Measurements from ENCODE around the gene DLEC1. TPM values are rescaled to one million over a fixed set of nuclear protein-coding genes. Genes with fewer than 3 reads are reported as not detected.

Gene DLEC1
- total and polyA plus RNA-seq, 2 experiments from 2014 or later, result 0.31 to 0.66 TPM

- H3K9me3 Mint-ChIP-seq, result no peaks in the 10 kb centered on the region; the same call in 2 of the 3 replicates
- H3K36me3 Mint-ChIP-seq (ENCODE audit: low read depth), result peaks cover 45% of the 10 kb centered on the region
- Histone ChIP-seq H3K79me2 (replicated peaks; ENCODE audit: insufficient read depth) (no peaks in the 10 kb centered on the region), H3F3A (replicated peaks; ENCODE audit: low read depth) (no peaks in the 10 kb centered on the region), H2AFZ (no peak overlapping the region), H3K4me1 (ENCODE audit: insufficient read depth) (no peaks in the 10 kb centered on the region), H4K20me1 (replicated peaks; ENCODE audit: insufficient read depth) (no peaks in the 10 kb centered on the region; the same call in 1 of the 2 replicates), H3K4me2 (no peak overlapping the region), H3K36me3 (ENCODE audit: insufficient read depth) (peaks cover 9% of the 10 kb centered on the region), H3K27ac (ENCODE audit: low read depth) (no peak overlapping the region), H3K27me3 (ENCODE audit: insufficient read depth) (no peaks in the 10 kb centered on the region), H3K9me2 (ENCODE audit: insufficient read depth) (no peaks in the 10 kb centered on the region), H3K4me3 (no peak overlapping the region)
- DNase-seq (ENCODE audit: low spot score) (no peak), ATAC-seq (no peak)
- H3K27ac Mint-ChIP-seq, result no peak overlapping the region
- no peak overlapping the region for H3K4me3 Mint-ChIP-seq
- H3K4me1 Mint-ChIP-seq, result no peaks in the 10 kb centered on the region
- TF ChIP-seq, protein P1, sequence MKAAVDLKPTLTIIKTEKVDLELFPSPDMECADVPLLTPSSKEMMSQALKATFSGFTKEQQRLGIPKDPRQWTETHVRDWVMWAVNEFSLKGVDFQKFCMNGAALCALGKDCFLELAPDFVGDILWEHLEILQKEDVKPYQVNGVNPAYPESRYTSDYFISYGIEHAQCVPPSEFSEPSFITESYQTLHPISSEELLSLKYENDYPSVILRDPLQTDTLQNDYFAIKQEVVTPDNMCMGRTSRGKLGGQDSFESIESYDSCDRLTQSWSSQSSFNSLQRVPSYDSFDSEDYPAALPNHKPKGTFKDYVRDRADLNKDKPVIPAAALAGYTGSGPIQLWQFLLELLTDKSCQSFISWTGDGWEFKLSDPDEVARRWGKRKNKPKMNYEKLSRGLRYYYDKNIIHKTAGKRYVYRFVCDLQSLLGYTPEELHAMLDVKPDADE (IDR thresholded peaks at IDR 0.05), result no peak
- TF ChIP-seq EZH2phosphoT487 (IDR thresholded peaks at IDR 0.05; ENCODE audit: unreplicated experiment) (no peak), STAT1 (IDR thresholded peaks at IDR 0.05; ENCODE audit: unreplicated experiment) (no peak), EZH2 (IDR thresholded peaks at IDR 0.05; ENCODE audit: low read depth, unreplicated experiment) (no peak), ZNF331 (CRISPR knock-in tag; IDR thresholded peaks at IDR 0.05; ENCODE audit: low read depth) (no peak), ZNF114 (CRISPR knock-in tag; IDR thresholded peaks at IDR 0.05) (no peak), JUNB (IDR thresholded peaks at IDR 0.05; ENCODE audit: unreplicated experiment) (no peak), POLR2AphosphoS5 (IDR thresholded peaks at IDR 0.05; ENCODE audit: low read depth) (no peak), REST (IDR thresholded peaks at IDR 0.05; ENCODE audit: unreplicated experiment) (no peak), CTCF (conservative IDR thresholded peaks at IDR 0.05; ENCODE audit: low read depth in 2 of 2) (no peak), CREB1 (CRISPR knock-in tag; IDR thresholded peaks at IDR 0.05; ENCODE audit: low read depth) (no peak)
- TF ChIP-seq, protein P2, sequence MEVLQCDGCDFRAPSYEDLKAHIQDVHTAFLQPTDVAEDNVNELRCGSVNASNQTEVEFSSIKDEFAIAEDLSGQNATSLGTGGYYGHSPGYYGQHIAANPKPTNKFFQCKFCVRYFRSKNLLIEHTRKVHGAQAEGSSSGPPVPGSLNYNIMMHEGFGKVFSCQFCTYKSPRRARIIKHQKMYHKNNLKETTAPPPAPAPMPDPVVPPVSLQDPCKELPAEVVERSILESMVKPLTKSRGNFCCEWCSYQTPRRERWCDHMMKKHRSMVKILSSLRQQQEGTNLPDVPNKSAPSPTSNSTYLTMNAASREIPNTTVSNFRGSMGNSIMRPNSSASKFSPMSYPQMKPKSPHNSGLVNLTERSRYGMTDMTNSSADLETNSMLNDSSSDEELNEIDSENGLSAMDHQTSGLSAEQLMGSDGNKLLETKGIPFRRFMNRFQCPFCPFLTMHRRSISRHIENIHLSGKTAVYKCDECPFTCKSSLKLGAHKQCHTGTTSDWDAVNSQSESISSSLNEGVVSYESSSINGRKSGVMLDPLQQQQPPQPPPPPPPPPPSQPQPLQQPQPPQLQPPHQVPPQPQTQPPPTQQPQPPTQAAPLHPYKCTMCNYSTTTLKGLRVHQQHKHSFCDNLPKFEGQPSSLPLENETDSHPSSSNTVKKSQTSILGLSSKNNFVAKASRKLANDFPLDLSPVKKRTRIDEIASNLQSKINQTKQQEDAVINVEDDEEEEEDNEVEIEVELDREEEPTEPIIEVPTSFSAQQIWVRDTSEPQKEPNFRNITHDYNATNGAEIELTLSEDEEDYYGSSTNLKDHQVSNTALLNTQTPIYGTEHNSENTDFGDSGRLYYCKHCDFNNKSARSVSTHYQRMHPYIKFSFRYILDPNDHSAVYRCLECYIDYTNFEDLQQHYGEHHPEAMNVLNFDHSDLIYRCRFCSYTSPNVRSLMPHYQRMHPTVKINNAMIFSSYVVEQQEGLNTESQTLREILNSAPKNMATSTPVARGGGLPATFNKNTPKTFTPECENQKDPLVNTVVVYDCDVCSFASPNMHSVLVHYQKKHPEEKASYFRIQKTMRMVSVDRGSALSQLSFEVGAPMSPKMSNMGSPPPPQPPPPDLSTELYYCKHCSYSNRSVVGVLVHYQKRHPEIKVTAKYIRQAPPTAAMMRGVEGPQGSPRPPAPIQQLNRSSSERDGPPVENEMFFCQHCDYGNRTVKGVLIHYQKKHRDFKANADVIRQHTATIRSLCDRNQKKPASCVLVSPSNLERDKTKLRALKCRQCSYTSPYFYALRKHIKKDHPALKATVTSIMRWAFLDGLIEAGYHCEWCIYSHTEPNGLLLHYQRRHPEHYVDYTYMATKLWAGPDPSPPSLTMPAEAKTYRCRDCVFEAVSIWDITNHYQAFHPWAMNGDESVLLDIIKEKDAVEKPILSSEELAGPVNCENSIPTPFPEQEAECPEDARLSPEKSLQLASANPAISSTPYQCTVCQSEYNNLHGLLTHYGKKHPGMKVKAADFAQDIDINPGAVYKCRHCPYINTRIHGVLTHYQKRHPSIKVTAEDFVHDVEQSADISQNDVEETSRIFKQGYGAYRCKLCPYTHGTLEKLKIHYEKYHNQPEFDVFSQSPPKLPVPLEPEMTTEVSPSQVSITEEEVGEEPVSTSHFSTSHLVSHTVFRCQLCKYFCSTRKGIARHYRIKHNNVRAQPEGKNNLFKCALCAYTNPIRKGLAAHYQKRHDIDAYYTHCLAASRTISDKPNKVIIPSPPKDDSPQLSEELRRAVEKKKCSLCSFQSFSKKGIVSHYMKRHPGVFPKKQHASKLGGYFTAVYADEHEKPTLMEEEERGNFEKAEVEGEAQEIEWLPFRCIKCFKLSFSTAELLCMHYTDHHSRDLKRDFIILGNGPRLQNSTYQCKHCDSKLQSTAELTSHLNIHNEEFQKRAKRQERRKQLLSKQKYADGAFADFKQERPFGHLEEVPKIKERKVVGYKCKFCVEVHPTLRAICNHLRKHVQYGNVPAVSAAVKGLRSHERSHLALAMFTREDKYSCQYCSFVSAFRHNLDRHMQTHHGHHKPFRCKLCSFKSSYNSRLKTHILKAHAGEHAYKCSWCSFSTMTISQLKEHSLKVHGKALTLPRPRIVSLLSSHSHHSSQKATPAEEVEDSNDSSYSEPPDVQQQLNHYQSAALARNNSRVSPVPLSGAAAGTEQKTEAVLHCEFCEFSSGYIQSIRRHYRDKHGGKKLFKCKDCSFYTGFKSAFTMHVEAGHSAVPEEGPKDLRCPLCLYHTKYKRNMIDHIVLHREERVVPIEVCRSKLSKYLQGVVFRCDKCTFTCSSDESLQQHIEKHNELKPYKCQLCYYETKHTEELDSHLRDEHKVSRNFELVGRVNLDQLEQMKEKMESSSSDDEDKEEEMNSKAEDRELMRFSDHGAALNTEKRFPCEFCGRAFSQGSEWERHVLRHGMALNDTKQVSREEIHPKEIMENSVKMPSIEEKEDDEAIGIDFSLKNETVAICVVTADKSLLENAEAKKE (CRISPR knock-in tag; IDR thresholded peaks at IDR 0.05), result no peak
- peaks cover 10% of the 10 kb centered on the region for H3K27me3 Mint-ChIP-seq (ENCODE audit: insufficient read depth, low read depth, poor library complexity)
Measured at GRCh38 chr3:38121832-38122461, 82.9 kb downstream of the DLEC1 start.

Data from GM23338 (cell line).